Brain microvascular endothelial cell (primary cell): ENCODE data around the gene DUSP2.

Experiments used
- DNase-seq: peaks from one replicate; pipeline ENCODE4 v3.0.0-alpha.2; 2020
- H3K27ac ChIP-seq: fragments of 250-450 bp; sonication (Bioruptor Pico); 2 replicates; pipeline ENCODE4 v1.5.1; 2020; ENCODE audit warnings: mild to moderate bottlenecking, moderate library complexity
- H3K27me3 ChIP-seq: fragments of 250-450 bp; sonication (Bioruptor Pico); replicated peaks from 2 replicates; pipeline ENCODE4 v1.5.1; 2020; ENCODE audit warnings: mild to moderate bottlenecking
- H3K36me3 ChIP-seq: fragments of 250-450 bp; sonication (Bioruptor Pico); replicated peaks from 2 replicates; pipeline ENCODE4 v1.5.1; 2020; ENCODE audit warnings: mild to moderate bottlenecking
- H3K4me3 ChIP-seq: 2 replicates; pipeline ENCODE4 v1.5.1; 2011; ENCODE audit warnings: low read depth, mild to moderate bottlenecking, control low read depth, low read length, moderate library complexity
- in situ Hi-C: cut with HindIII; loops from 2 replicates; pipeline ENCODE4 v1.10.0; 2017; ENCODE audit warnings: low sequenced_read_pairs, low pct_ligation_motif_present
- TF ChIP-seq, protein P1 (sequence below): IDR thresholded peaks from 2 replicates; pipeline ENCODE4 v1.5.1; 2011; ENCODE audit warnings: low read depth, mild to moderate bottlenecking, moderate library complexity, low read length, control low read depth, inconsistent platforms; ENCODE audit errors: missing control alignments

DUSP2 gene

GRCh38 chr2:96150791-96151594 lies 5.8 kb upstream of the DUSP2 start:
- H3K4me3 ChIP-seq: no peak overlapping the region
- in situ Hi-C loops: no loop called here
- no peak overlapping the region for H3K27ac ChIP-seq
- DNase-seq: no peak
- TF ChIP-seq, protein P1, sequence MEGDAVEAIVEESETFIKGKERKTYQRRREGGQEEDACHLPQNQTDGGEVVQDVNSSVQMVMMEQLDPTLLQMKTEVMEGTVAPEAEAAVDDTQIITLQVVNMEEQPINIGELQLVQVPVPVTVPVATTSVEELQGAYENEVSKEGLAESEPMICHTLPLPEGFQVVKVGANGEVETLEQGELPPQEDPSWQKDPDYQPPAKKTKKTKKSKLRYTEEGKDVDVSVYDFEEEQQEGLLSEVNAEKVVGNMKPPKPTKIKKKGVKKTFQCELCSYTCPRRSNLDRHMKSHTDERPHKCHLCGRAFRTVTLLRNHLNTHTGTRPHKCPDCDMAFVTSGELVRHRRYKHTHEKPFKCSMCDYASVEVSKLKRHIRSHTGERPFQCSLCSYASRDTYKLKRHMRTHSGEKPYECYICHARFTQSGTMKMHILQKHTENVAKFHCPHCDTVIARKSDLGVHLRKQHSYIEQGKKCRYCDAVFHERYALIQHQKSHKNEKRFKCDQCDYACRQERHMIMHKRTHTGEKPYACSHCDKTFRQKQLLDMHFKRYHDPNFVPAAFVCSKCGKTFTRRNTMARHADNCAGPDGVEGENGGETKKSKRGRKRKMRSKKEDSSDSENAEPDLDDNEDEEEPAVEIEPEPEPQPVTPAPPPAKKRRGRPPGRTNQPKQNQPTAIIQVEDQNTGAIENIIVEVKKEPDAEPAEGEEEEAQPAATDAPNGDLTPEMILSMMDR: no peak
- H3K27me3 ChIP-seq: no peaks in the 10 kb centered on the region
- H3K36me3 ChIP-seq: no peaks in the 10 kb centered on the region

- Histone ChIP-seq H3K4me3 (no peak overlapping the region), H3K36me3 (no peaks in the 10 kb centered on the region), H3K27me3 (no peaks in the 10 kb centered on the region), H3K27ac (no peak overlapping the region)
- TF ChIP-seq, protein P1: no peak
- no peak for DNase-seq
- in situ Hi-C loops: no loop called here
Observed at GRCh38 chr2:96150007-96150640, 4.9 kb upstream of the DUSP2 start.

DNA sequence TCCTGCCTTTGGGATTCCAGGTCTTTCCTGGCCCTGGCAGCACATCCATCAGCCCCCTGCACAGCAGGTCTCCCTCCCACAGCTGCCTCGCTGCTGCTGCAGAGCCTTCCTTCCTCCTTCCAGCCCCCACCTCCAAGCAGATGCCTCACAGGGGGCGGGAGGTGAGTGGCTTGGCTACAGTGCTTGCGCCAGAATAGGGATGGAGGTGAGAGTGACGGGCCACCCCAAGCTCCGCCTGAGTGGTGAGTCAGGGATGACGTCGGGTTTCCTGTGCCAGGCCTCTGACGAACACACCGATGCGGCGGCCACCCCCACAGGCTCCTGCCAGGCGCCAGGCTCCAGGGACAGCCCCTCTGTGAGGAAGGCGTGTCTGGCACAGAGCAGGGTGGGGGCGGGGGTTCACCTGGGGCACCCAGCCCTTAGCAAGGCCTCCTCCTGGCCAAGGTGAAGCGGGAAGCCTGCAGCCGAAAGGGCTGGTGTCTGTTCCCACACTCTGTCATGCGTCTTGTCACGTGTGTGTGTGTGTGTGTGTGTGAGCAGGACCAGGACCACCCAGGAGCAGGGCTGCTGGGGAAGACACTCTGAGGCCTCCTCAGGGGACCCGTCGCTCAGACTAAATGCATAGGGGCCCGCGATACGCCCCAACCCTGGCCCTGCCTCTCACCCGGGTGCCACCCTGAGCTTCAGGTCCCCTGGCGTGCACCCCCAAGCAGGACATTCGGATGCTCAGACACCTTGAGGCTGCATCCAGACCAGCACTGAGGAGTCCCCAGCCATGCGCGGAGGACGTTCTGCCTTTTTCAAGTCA lies 3.4 kb upstream of the DUSP2 start:
- Histone ChIP-seq H3K4me3 (peak overlapping the region; percentile 26), H3K27me3 (no peaks in the 10 kb centered on the region), H3K27ac (no peak overlapping the region), H3K36me3 (no peaks in the 10 kb centered on the region)
- in situ Hi-C loops: no loop called here
- DNase-seq: peak; percentile 87
- TF ChIP-seq, protein P1: no peak

DNA sequence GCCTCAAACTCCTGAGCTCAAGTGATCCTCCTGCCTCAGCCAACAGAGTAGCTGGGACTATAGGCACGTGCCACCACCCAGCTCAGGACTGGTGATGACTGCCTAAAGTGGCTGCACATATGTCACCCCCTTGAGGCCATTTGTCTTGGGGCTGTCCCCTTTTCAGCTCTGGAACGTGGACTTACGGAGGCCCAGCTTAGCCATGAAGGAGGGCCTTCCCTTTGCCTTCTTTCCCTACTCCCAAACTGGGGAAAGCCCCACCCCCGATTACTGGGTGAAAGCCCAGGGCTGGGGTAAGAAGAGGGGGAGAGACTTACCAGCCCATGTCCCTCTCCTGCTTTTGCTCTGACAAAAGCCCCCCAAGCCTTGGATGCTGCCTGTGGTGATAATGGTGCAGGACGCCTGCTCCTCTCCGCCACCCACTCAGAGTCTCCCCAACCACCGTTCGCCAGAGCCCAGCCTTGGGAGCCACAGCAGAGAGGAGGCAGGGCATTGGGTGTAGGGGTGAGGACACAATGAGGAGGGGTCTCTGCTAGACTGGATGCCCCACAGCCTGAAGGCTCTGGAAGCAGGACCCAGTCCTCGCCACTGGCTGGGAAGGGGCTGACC lies 2.5 kb upstream of the DUSP2 start:
- TF ChIP-seq, protein P1: no peak
- no peak overlapping the region for H3K4me3 ChIP-seq
- DNase-seq: no peak
- H3K27me3 ChIP-seq: no peaks in the 10 kb centered on the region
- no peaks in the 10 kb centered on the region for H3K36me3 ChIP-seq
- in situ Hi-C loops: no loop called here
- no peak overlapping the region for H3K27ac ChIP-seq

DNA sequence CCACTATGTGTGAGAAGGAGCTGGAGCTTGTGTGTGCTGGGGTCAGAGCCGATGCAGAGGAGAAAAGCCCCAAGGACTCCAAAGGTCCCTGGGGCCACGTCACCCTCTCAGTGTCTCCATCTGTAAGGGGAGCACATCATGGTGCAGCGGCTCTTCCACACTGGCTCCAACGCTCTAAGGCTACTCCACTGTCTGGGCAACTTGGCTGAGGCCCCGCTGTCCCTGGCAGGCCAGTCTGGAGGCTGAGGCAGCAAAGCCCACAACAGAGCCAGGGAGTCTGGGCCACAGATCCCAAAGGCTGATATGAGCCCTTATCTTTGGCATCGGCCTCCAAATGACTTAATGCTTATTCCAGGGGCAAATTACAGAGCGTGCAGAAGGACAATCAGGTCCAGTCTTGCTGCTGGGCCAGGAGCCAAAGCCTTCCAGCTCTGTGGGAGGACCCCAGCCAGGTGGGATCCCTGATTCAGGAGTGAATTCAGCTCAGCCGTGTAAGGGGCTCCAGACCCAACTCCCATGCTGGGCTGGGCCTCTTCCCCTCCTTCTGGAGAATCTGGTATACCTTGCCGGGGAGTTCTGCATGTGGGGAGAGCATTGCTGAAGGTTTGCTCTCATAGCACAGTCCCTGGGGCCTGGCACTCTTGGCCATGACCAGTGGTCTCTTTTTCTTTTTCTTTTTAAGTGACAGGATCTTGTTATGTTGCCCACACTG lies 1.8 kb upstream of the DUSP2 start:
- TF ChIP-seq, protein P1: no peak

More for the DNA sequence above, 1.8 kb upstream of the DUSP2 start:
- Histone ChIP-seq H3K27me3 (no peaks in the 10 kb centered on the region), H3K27ac (no peak overlapping the region), H3K36me3 (no peaks in the 10 kb centered on the region), H3K4me3 (no peak overlapping the region)
- peak; percentile 16 for DNase-seq
- in situ Hi-C loops: no loop called here
